Right atrium auricular region (tissue), 2 donors: ENCODE data around the gene NAPB. TPM values are rescaled to one million over a fixed set of nuclear protein-coding genes. Genes with fewer than 3 reads are reported as not detected.

Source experiments
- DNase-seq: peaks from one replicate; pipeline ENCODE4 v3.0.0-alpha.2; 2019; ENCODE audit warnings: low spot score
- H3K27ac ChIP-seq, 2 donors: fragments of 200-600 bp; sonication (generic); 1 replicate in 1 of 2; 2 replicates in 1 of 2; pipeline ENCODE4 v1.5.1; 2016 to 2019
- H3K27me3 ChIP-seq, 2 donors: fragments of 200-600 bp; sonication (generic); one replicate each; pipeline versions ENCODE4 v1.5.1 to v1.6.0; 2017 to 2019
- H3K36me3 ChIP-seq: fragments of 200-600 bp; sonication (generic); one replicate; pipeline ENCODE4 v1.5.1; 2016
- H3K4me1 ChIP-seq, 2 donors: fragments of 200-600 bp; sonication (generic); one replicate each; pipeline versions ENCODE4 v1.5.1 to v1.6.0; 2017 to 2019
- H3K4me3 ChIP-seq, 2 donors: fragments of 200-600 bp; sonication (generic); 1 replicate in 1 of 2; 2 replicates in 1 of 2; pipeline ENCODE4 v1.5.1; 2017 to 2019; ENCODE audit warnings: mild to moderate bottlenecking in 1 of 2, moderate library complexity in 1 of 2
- H3K9me3 ChIP-seq, 2 donors: fragments of 200-600 bp; sonication (generic); one replicate each; pipeline ENCODE4 v1.5.1; 2019
- CTCF ChIP-seq, 2 donors: fragments of 200-600 bp; sonication (generic); IDR thresholded peaks; one replicate each; pipeline ENCODE4 v1.5.1; 2019; ENCODE audit warnings: antibody characterized with exemption in 2 of 2
- total RNA-seq, 2 donors: library from RNA; depleted of rRNA; stranded (reverse); fragments of >200 nt; gene quantifications; one replicate each; pipeline ENCODE4 v1.1.0, GENCODE V29; 2016

Gene NAPB
- total RNA-seq, 2 donors from 2014 or later = 4.8 to 5.1 TPM

DNA sequence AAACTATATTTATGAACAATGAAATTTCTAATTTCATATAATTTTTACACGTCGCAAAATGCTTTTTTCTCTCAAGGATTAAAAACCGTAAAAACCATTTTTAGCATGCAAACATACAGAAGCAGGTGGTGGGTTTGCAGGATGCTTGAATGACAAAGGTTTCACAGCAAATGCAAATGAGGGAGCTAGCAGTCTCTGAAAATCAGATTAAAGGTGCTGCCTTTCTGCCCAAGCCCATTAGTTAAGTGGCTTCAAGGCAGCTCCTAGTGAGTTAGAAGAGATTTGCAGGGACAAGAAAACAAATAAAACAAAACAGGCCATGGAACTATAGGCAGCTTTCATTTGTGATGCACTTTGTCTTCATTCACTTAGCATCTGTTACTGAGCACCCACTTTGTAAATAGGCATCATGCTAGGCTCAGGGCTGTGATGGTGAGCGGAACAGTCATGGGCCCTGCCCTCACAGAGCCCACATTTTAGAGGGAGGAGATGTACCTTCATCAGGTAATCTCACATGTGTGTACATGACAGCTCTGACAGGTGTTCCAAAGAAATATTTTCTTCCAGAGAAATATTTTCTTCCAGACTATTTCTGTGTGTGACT is 29.5 kb downstream of the NAPB start:
- no peak overlapping the region for H3K27ac ChIP-seq
- H3K9me3 ChIP-seq = no peaks in the 10 kb centered on the region
- peaks cover 0 to 3% of the 10 kb centered on the region in 2 donors for H3K4me1 ChIP-seq
- H3K4me3 ChIP-seq = no peak overlapping the region
- peaks cover 42% of the 10 kb centered on the region for H3K36me3 ChIP-seq
- no peak for TF ChIP-seq CTCF (IDR thresholded peaks at IDR 0.05)
- no peak for DNase-seq
- H3K27me3 ChIP-seq = no peaks in the 10 kb centered on the region

GRCh38 chr20:23390091-23390774 is 31.1 kb downstream of the NAPB start:
- Histone ChIP-seq H3K36me3 (peaks cover 41% of the 10 kb centered on the region), H3K27me3 (no peaks in the 10 kb centered on the region), H3K9me3 (no peaks in the 10 kb centered on the region), H3K27ac (no peak overlapping the region), H3K4me3 (no peak overlapping the region), H3K4me1 (no peaks in the 10 kb centered on the region)
- no peak for TF ChIP-seq CTCF (IDR thresholded peaks at IDR 0.05)
- DNase-seq = no peak

GRCh38 chr20:23387118-23387443 is 34.2 kb downstream of the NAPB start:
- TF ChIP-seq CTCF (IDR thresholded peaks at IDR 0.05) = no peak
- no peaks in the 10 kb centered on the region for H3K27me3 ChIP-seq
- no peak overlapping the region for H3K4me3 ChIP-seq
- DNase-seq = no peak
- H3K9me3 ChIP-seq = no peaks in the 10 kb centered on the region
- no peak overlapping the region for H3K27ac ChIP-seq
- H3K4me1 ChIP-seq = no peaks in the 10 kb centered on the region
- peaks cover 11% of the 10 kb centered on the region for H3K36me3 ChIP-seq

GRCh38 chr20:23386304-23387117 is 34.8 kb downstream of the NAPB start:
- no peaks in the 10 kb centered on the region for H3K27me3 ChIP-seq
- no peak overlapping the region for H3K4me3 ChIP-seq
- no peak for TF ChIP-seq CTCF (IDR thresholded peaks at IDR 0.05)
- H3K4me1 ChIP-seq = no peaks in the 10 kb centered on the region
- no peaks in the 10 kb centered on the region for H3K9me3 ChIP-seq
- H3K27ac ChIP-seq = no peak overlapping the region
- peaks cover 10% of the 10 kb centered on the region for H3K36me3 ChIP-seq
- DNase-seq = no peak

GRCh38 chr20:23381876-23382275 is 39.4 kb downstream of the NAPB start:
- Histone ChIP-seq H3K4me1 (no peaks in the 10 kb centered on the region), H3K9me3 (no peaks in the 10 kb centered on the region), H3K36me3 (peaks cover 9% of the 10 kb centered on the region), H3K27me3 (no peaks in the 10 kb centered on the region), H3K4me3 (no peak overlapping the region), H3K27ac (no peak overlapping the region)
- TF ChIP-seq CTCF (IDR thresholded peaks at IDR 0.05) = no peak
- no peak for DNase-seq
